ENCODE data around the gene HLCS. TPM values are rescaled to one million over a fixed set of nuclear protein-coding genes. Genes with fewer than 3 reads are reported as not detected.

HLCS gene
- total and polyA plus RNA-seq, 2 donors from 2014 or later: 4.5 to 29.6 TPM

DNA sequence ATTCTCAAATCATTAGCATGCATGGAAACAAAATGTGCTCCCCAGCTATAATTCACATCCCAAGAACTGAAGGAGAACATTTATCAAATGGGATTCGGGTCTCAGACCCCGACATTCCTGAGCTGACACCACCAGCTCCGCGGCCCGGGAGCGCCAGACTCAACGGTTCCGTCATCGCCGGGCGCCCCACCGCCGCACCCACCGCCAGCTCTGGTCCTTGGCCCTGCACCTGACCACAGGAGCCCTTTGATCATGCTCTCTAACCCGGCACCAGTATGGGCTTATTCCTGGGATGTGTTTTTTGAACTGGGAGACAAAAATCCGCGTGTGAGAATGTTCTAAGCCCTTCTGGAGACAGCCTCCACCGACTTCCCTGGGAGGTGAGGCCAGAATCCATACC is 43.6 kb downstream of the HLCS start:
- H3K27me3 ChIP-seq (ENCODE audit: control insufficient read depth, insufficient read depth, low read length): no peaks in the 10 kb centered on the region
- peaks cover 0 to 4% (median 2%) of the 10 kb centered on the region in 3 donors for H3K36me3 ChIP-seq (ENCODE audit: control insufficient read depth in 2 of 3, insufficient read depth in 3 of 3, low read length in 3 of 3)
- peaks cover 0 to 7% (median 2%) of the 10 kb centered on the region in 3 donors for H3K4me1 ChIP-seq (ENCODE audit: control insufficient read depth in 2 of 3, insufficient read depth in 2 of 3, low read depth in 1 of 3, low read length in 3 of 3)
- H3K27ac ChIP-seq (ENCODE audit: low read depth in 2 of 2, low read length in 2 of 2): no peak overlapping the region
- intact Hi-C loops (cut with DNase I): no loop called here
- no peak overlapping the region for H3K9ac ChIP-seq (ENCODE audit: low read length in 3 of 3)
- TF ChIP-seq, protein P1, sequence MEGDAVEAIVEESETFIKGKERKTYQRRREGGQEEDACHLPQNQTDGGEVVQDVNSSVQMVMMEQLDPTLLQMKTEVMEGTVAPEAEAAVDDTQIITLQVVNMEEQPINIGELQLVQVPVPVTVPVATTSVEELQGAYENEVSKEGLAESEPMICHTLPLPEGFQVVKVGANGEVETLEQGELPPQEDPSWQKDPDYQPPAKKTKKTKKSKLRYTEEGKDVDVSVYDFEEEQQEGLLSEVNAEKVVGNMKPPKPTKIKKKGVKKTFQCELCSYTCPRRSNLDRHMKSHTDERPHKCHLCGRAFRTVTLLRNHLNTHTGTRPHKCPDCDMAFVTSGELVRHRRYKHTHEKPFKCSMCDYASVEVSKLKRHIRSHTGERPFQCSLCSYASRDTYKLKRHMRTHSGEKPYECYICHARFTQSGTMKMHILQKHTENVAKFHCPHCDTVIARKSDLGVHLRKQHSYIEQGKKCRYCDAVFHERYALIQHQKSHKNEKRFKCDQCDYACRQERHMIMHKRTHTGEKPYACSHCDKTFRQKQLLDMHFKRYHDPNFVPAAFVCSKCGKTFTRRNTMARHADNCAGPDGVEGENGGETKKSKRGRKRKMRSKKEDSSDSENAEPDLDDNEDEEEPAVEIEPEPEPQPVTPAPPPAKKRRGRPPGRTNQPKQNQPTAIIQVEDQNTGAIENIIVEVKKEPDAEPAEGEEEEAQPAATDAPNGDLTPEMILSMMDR (IDR thresholded peaks at IDR 0.05; ENCODE audit: borderline replicate concordance, extremely low read depth, insufficient read depth): no peak
- H3K9me3 ChIP-seq (ENCODE audit: control insufficient read depth in 2 of 3, insufficient read depth in 1 of 3, low read length in 3 of 3): no peaks in the 10 kb centered on the region
- H3K4me3 ChIP-seq (ENCODE audit: low read length in 3 of 3): no peak overlapping the region
- DNase-seq: no peak
- no peak for FAIRE-seq

GRCh38 chr21:36918291-36918690 is 48.2 kb downstream of the HLCS start:
- DNase-seq (no peak), FAIRE-seq (no peak)
- TF ChIP-seq, protein P1 (IDR thresholded peaks at IDR 0.05; ENCODE audit: borderline replicate concordance, extremely low read depth, insufficient read depth): no peak
- H3K27me3 ChIP-seq (ENCODE audit: control insufficient read depth, insufficient read depth, low read length): no peaks in the 10 kb centered on the region
- no peaks in the 10 kb centered on the region for H3K36me3 ChIP-seq (ENCODE audit: control insufficient read depth in 2 of 3, insufficient read depth in 3 of 3, low read length in 3 of 3)
- H3K9me3 ChIP-seq (ENCODE audit: control insufficient read depth in 2 of 3, insufficient read depth in 1 of 3, low read length in 3 of 3): no peaks in the 10 kb centered on the region
- intact Hi-C loops (cut with DNase I): no loop called here
- no peak overlapping the region for H3K9ac ChIP-seq (ENCODE audit: low read length in 3 of 3)
- no peak overlapping the region for H3K27ac ChIP-seq (ENCODE audit: low read depth in 2 of 2, low read length in 2 of 2)
- peaks cover 0 to 7% (median 0%) of the 10 kb centered on the region in 3 donors for H3K4me1 ChIP-seq (ENCODE audit: control insufficient read depth in 2 of 3, insufficient read depth in 2 of 3, low read depth in 1 of 3, low read length in 3 of 3)
- no peak overlapping the region for H3K4me3 ChIP-seq (ENCODE audit: low read length in 3 of 3)

DNA sequence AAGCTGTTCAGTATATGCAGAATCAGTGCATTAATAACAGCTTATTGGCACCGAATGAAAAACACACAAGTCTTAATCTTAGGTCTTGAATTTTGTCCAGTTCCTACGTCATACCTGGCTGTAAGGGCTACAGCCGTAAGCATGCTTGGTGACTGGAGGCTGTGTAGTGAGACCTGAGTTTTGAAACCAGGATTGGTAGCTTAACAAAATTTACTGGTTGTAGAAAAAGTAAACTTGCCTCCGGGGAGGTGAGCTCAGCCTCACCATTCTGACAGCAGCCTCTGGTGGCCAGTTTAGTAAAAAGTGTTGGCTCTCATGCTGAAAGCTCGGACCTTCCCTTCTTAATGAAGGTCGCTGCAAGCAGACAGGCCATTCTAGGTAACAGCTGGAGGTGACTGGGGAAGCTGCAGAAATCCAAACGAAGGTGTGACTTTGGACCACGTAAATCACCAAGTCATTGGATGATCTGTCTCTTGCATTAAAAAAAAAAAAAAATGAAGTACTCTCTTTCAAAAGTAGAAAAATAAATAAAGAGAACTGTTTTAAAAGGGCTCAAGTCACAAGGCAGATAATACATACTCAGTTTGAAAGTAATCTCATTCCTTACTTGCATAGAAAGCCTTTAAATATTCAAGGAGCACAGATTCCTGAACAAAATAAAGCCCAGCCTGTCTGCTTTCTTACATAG is 48.9 kb downstream of the HLCS start:
- peaks cover 0 to 7% (median 0%) of the 10 kb centered on the region in 3 donors for H3K4me1 ChIP-seq (ENCODE audit: control insufficient read depth in 2 of 3, insufficient read depth in 2 of 3, low read depth in 1 of 3, low read length in 3 of 3)
- intact Hi-C loops (cut with DNase I): no loop called here
- no peaks in the 10 kb centered on the region for H3K9me3 ChIP-seq (ENCODE audit: control insufficient read depth in 2 of 3, insufficient read depth in 1 of 3, low read length in 3 of 3)
- H3K4me3 ChIP-seq (ENCODE audit: low read length in 3 of 3): no peak overlapping the region
- DNase-seq (peak in 3 of 5 donors; percentile 50 to 78 (median 77)), FAIRE-seq (no peak)
- H3K27ac ChIP-seq (ENCODE audit: low read depth in 2 of 2, low read length in 2 of 2): no peak overlapping the region
- H3K27me3 ChIP-seq (ENCODE audit: control insufficient read depth, insufficient read depth, low read length): no peaks in the 10 kb centered on the region
- peak overlapping the region in 2 of 3 donors; percentile 32 to 36 for H3K9ac ChIP-seq (ENCODE audit: low read length in 3 of 3)
- no peaks in the 10 kb centered on the region for H3K36me3 ChIP-seq (ENCODE audit: control insufficient read depth in 2 of 3, insufficient read depth in 3 of 3, low read length in 3 of 3)
- TF ChIP-seq, protein P1 (IDR thresholded peaks at IDR 0.05; ENCODE audit: borderline replicate concordance, extremely low read depth, insufficient read depth): peak; percentile 53
